ENCODE results near the gene STUB1.

Gene STUB1

GRCh38 chr16:640614-641013 is 39.6 kb upstream of the STUB1 start:
- no peak for DNase-seq (ENCODE audit: low read depth)
- no peak overlapping the region; the same call in 1 of the 2 replicates for H3K4me3 ChIP-seq (ENCODE audit: low read length)
- TF ChIP-seq CTCF (conservative IDR thresholded peaks at IDR 0.05; ENCODE audit: low read length): no peak

GRCh38 chr16:641326-642188 is 38.7 kb upstream of the STUB1 start, which contains the start of gene MCRIP2:
MCRIP2 (plus strand) TSS chr16:641828; CDS start chr16:641992, 164 bp downstream.
- no peak for TF ChIP-seq CTCF (conservative IDR thresholded peaks at IDR 0.05; ENCODE audit: low read length)
- H3K4me3 ChIP-seq (ENCODE audit: low read length): peak within 1 kb of the TSS; percentile 77
- peak; percentile 72 for DNase-seq (ENCODE audit: low read depth)

- peak overlapping the region; percentile 77 for H3K4me3 ChIP-seq (ENCODE audit: low read length)
- no peak for DNase-seq (ENCODE audit: low read depth)
- no peak for TF ChIP-seq CTCF (conservative IDR thresholded peaks at IDR 0.05; ENCODE audit: low read length)
Observed at GRCh38 chr16:642189-643049, 37.8 kb upstream of the STUB1 start.

- TF ChIP-seq CTCF (conservative IDR thresholded peaks at IDR 0.05; ENCODE audit: low read length): no peak
- H3K4me3 ChIP-seq (ENCODE audit: low read length): peak overlapping the region; percentile 77
- no peak for DNase-seq (ENCODE audit: low read depth)
Observed at GRCh38 chr16:643050-643368, 37.2 kb upstream of the STUB1 start.

- no peak for DNase-seq (ENCODE audit: low read depth)
- no peak overlapping the region for H3K4me3 ChIP-seq (ENCODE audit: low read length)
- no peak for TF ChIP-seq CTCF (conservative IDR thresholded peaks at IDR 0.05; ENCODE audit: low read length)
Observed at GRCh38 chr16:644556-644955, 35.7 kb upstream of the STUB1 start.

GRCh38 chr16:645852-646678 is 34.1 kb upstream of the STUB1 start:
- no peak for DNase-seq (ENCODE audit: low read depth)
- no peak overlapping the region for H3K4me3 ChIP-seq (ENCODE audit: low read length)
- no peak for TF ChIP-seq CTCF (conservative IDR thresholded peaks at IDR 0.05; ENCODE audit: low read length)

Measured in AG10803 (cell line).